DLD1 (cell line): Measurements from ENCODE around the gene CYB561D2.

Experiments used
- in situ Hi-C: cut with HindIII; loops from 2 replicates; pipeline ENCODE4 v1.10.0; 2017; ENCODE audit warnings: low sequenced_read_pairs

The CYB561D2 gene

DNA sequence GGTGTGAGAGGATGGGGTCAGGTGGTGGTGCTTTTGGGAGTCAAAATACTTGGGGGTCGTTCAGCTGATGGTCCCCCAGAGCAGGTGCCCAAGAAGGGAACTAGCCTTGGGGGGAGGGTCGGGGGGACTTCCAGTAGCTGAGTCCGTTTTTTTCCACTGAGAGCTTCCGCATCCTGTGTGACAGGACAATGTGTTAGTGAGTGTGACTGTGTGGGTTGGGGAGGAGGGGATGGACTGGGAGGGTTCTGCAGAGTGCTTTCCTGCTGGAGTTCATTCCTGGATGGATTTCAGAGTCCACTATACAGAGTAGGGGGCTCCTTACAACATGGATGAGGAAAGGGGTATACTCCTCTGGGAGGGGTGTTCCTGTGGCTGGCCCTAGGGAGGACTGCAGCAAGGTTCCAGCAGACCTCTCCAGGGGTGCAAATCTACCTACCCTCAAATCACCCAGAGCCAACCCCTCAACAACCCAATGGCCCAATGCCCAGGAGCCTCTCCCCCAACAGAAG lies 27.5 kb upstream of the CYB561D2 start:
- in situ Hi-C loops = no loop called here

DNA sequence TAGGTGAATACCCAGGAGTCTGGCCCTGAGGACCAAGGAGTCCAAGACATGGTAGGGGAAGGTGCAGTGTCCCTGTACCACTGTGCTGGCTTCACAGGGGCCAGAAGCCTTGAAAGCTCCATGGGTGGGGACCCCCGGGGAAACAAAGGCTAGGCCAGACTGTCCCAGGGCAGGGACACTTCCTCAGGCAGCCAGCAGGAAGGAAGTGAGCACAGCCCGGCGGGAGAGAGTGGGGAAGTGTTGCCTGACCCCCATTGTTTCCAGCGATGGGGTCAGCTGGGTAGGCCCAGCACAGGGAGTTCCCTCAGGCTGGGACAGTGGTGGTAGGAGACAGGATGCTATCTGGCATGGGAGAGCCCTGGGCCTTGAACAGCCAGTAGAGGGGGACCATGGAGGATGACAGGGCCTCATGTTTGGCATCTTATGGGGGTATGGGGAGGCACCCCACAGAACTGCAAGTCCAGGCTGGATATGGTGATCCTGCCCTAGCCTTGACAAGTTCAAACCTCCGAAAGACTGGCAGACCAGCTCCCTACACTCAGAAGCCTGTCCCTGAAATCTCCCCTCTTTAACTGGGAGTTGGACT lies 27.0 kb upstream of the CYB561D2 start:
- in situ Hi-C loops = no loop called here

DNA sequence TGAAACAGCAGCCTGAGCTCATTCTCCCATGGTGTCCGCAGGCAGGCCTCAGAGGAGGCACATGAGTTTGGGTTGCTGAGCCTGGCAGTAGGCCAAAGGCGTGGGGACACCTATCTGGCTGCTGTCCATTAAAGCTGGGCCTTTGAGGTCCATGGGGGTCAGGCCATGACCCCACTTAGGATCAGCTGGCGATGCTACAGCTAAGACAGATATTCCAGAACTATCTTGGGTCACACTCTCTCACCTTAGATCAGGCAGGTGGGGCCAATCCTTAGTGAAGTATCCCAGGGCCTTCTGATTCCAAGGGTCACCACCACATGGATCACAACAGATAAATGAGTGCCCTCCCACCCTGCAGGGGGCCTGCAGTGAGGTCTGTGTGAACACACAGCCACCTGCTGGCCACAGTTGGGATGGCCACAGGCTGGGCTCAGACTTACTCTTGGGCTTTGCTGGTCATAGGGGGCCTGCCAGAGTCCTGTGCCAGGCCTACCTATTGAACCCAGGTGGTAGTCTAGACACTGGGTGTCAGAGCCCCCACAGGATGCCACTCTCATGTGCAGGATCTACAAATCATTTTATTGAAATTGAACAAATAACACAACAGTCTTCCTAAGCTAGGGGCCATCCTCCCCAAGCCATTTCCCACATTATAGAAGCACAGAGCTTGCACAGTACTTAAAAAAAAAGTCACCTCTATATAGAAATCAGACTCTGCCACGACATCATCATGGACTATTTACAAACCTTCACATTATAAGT lies 26.1 kb upstream of the CYB561D2 start:
- in situ Hi-C loops = loop anchor here (25.0 kb wide), 1 partner anchor 1063 kb away; the partner anchor contains the start of genes MANF and RBM15B

DNA sequence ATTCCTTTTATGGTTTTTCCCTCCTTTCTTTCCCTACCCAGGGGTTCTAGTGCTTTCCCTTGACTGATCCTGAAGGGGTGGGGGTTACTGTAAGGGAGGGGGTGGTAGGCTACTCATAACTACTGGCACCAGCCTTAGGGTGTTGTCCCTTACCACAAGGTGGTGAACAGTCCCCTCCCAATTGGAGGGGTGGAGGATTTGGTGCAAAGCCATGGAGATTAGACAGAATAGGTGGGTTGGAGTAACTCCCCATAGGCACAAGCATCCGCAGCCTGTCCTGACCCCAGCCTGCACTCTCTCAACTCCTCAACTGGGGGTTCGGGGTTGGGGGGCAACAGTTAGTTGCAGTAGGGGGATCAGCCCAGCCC lies 25.6 kb upstream of the CYB561D2 start:
- in situ Hi-C loops = loop anchor here (25.0 kb wide), 1 partner anchor 1062 kb away; the partner anchor contains the start of genes MANF and RBM15B

DNA sequence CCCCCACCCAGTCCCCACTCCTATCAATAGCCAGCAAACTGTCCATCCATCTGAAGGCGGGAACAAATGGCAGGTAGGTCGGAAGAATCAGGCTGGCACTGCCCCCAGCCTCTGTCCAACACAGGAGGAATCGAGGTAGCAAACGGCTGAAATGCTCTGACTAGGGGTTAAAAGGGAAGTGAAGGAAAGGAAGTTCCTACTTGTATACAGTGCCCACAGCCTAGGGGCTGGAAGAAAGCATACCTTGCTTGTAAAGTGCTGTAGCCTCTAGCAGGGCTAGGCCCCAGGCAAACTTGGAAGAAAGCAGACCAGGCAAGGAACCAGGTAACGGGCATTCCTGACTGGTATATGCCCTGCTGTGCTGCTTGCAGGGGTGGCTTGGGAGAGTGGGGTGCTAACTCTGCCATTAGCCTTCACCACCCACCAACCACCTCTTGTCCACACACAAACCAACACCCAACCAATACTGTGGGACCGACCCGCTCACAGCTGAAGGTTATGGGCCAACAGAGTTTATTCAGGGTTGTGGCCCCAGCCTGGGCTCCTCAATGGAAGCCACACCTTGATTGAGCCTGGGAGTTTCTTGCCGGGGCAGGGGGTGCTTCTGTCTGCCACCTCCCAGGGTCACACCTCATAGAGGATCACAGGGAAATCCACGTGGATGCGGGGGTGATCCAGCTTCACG lies 25.0 kb upstream of the CYB561D2 start:
- in situ Hi-C loops = loop anchor here (25.0 kb wide), 1 partner anchor 1062 kb away; the partner anchor contains the start of genes MANF and RBM15B

DNA sequence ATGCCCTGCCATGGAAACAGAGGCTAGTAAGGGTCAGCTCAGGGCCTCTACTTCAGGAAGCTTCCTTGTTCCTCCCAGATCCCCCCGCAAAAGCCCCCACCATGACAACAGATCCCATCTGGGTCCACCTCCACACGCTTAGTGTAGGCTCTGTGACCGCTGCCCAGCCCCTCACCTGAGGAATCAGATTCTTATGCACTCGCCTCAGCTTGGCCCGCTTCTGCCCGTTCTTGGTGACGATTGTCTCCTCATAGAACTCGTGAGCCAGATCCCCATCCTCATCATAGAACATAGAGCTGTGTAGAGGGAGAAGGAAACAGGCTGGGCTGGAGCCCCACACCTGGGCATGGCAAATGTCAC lies 24.5 kb upstream of the CYB561D2 start:
- in situ Hi-C loops = loop anchor here (25.0 kb wide), 1 partner anchor 1061 kb away; the partner anchor contains the start of genes MANF and RBM15B

DNA sequence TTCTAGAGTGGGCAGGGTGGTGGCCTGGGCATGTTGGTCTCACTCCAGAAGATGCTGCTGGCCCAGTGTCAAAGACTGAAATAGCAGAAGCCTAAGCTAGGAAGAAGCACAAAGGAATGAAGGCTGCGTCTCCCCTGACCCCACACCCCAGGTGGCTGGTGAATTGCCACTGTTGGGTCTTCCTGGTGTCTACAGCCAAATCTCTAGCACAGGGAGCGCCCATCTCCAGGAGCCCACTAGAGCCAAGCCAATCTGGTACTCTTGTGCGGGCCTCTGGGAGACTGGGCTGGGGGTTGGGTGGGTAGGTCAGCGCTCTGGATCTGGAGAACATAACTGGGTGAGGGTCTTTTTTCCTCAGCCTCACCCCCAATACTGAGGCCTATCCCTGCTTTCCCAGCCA lies 23.5 kb upstream of the CYB561D2 start:
- in situ Hi-C loops = loop anchor here (25.0 kb wide), 1 partner anchor 1060 kb away; the partner anchor contains the start of genes MANF and RBM15B

DNA sequence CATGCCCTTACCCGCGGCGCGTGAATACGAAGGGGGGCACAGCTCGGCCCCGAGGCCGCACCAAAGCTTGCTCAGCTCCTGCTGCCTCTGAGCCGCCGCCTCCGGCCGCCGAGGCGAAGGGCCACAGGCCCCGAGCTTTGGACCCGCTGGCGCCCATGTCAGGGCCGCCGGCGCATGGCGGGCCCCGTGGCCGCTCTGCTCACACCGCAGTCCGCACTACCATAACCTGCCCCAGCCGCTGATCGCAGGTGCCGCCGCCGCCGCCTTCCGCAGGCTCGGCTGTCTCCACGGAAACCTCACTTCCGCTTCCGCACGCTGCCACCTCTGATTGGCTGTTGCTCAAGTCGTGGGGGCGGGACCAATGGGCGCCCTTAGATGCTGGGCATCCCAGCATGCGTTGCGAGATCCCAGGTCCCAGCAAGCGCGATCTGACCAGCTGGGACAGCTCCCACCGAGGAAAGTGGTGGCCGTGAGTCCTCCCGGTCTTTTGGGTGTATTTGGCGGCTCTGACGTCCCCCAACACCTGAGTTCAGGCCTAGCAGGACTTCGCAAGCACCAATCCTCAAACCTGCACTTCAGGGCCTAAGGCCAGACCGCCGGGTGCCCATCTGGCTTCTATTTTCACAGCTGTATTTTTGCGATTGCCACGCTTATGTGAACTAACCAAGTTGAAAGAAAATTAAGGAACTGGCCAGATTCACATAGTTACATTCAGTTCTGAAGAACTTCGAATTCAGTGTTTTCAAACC lies 22.5 kb upstream of the CYB561D2 start, which contains the start of gene TUSC2:
Gene TUSC2, minus strand, starts transcription at position 281 of the 749 bp plus-strand sequence. Its CDS starts 124 bp downstream, at position 157.
- in situ Hi-C loops = loop anchor here (25.0 kb wide), 1 partner anchor 1059 kb away; the partner anchor contains the start of genes MANF and RBM15B

DNA sequence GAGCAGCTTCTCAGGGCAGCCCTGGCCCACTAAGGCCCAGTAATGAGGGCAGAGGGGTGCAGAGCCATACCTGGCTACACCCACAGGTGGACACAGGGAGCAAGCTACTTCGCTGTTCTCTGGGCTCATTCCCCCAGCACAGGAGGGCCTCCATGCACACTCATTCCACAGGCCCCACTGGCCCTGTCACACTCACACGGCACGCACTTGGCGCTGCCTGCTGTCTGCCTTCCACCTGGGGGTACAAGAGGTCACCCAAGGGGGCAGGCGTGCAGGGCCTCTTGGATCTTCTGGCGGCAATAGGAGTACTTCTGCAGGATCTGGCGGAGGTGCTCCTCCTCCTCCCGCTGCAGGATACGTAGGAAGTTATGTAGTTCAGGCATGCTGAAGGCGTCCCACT lies 20.3 kb upstream of the CYB561D2 start:
- in situ Hi-C loops = loop anchor here (25.0 kb wide), 1 partner anchor 1057 kb away; the partner anchor contains the start of genes MANF and RBM15B

DNA sequence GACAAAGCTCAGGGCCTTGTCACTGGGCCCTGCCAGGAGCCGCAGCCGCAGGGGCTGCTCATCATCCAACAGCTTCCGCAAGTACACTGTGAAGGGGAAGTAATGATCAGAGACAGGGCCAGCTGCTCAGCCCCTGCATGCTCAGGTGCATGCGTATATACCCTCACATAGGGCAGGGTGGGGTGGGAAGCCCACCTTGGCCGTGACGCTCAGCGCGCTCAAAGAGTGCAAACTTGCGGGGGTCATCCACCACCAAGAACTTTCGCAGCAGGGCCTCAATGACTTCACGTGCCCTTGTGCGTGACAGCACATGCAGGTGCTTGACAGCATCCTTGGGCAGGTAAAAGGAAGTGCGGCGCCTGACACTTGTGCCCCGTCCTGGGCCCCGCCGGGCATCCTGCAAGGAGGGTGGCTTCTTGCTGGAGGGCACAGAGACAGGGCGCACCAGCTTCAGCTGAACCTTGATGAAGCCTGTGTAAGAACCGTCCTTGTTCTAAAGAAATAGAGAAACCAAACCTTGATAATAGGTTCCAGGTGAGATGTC lies 19.2 kb upstream of the CYB561D2 start:
- in situ Hi-C loops = loop anchor here (25.0 kb wide), 1 partner anchor 1056 kb away; the partner anchor contains the start of genes MANF and RBM15B

DNA sequence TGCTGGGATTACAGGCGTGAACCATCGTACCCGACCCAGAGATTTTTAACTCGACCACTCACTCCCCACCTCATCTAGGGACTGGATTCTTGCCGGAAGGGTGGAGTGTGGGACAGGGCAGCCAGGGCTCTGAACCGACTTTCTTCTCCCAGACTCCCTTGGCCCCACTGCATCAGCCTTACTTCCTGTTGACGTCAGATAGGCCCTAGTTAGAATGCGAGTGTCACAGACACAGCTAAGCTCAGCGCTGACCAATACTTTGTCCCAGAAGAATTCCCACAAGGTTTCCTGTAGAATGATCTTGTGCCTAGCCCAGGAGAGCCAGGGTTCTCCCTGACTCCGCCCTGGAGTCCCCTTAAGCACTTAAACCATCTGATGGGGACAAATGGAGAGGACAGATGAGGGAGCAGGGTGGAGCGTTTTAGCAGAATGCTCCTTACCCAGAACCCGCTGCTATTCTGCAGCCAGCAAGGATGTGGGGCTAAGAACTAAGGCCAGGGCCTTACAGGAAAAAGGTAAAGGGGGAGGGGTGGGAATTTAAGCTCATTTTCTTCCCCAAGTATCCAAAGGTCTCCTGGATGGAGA lies 16.8 kb upstream of the CYB561D2 start:
- in situ Hi-C loops = loop anchor here (25.0 kb wide), 1 partner anchor 1053 kb away; the partner anchor contains the start of genes MANF and RBM15B

DNA sequence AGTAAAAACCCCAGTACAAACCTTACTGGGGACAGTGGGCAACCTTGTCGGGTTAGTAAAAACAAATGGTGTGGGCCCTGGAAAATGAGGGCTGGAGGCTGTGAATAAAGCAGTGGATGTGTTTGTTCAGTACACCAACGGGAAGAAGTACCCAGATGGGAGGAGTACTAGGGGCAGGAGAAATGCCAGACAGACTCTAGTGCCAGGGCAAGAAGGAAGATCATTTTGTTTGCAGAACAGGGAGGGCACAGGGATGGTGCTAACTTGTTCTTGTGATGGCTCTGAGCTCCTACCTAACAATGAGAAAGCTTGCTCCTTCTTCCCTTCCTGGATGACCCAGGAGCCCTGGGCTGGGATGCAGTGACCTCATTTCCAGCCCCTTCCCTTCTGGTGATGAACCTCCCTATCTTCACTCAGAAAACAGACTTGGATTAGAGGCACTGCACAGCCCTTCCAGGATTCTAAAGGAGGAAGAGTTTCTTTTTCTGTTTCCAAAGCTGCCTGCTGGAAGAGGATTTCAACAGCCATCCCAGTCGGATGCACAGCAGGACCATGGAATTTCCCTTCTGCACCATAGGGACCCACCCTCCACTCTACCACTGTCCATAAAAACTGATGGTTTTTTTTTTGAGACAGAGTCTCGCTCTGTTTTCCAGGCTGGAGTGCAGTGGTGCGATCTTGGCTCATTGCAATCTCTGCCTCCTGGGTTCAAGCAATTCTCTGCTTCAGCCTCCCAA lies 16.2 kb upstream of the CYB561D2 start:
- in situ Hi-C loops = loop anchor here (25.0 kb wide), 1 partner anchor 1053 kb away; the partner anchor contains the start of genes MANF and RBM15B

DNA sequence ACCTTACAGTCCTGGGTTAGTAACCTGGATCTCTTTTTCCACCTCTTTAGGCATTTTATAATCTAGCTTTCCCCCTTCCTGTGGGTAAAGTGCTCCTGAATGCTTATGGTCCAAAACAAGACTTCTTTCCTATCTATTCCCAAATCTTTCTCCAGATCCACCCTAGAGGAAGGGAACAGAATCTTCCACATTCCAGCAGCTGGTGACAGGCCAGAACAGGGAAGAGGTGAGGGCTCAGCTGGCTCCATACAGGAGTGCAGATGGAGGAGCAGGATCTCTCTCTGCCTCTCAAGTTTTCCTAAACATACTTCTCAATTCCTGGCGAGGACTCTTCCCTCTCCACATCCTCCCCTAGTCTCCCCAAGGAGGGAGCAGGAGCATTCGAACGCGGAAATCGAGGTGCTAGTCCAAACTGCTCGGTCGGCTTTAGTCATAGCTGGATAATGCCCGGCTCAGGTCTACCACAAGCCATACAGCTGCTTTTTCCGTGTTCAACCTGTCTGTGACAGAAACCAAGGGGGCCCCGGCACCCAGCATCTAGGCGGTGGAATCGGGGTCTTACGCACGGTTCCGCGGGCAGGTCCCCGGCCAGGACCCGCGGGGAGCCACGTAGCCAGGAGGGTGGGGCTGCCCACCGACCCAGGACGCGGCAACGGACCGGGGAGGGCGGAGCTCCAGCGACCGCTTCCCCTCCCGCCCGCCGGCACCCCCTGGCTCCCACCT lies 14.0 kb upstream of the CYB561D2 start:
- in situ Hi-C loops = loop anchor here (25.0 kb wide), 1 partner anchor 1051 kb away; the partner anchor contains the start of genes MANF and RBM15B

DNA sequence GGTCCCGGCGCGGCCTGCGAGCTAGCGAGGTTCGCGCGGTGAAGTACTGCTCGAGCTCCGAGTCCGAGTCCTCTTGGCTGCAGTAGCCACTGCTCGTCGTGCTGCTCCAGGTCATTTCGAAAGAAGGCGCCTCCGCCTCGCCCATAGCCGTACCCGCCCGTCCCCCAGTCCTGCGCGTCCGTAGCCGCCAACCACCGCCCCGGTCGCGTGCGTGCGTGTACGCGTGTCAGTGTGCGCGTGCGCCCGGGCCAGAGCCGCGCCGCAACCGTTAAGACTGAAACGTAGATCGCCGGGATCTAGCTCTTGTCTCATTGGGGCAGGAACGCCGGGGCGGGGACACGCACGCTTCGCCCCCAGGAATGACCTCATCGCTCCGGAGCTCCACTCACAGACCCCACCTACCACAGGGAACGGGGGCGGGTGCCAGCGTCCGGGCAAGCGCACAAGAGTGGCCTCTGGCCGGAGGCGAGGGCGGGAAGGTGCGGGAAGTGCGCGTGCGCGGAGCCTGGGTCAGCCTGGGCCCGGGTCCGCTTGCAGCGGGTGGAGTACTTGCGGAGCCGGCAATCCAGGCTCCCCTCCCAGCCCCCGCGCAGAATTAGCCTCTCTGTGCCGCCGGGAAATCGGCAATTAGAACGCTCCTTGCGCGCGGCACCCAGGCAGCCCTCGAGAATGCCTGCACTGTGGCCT lies 13.3 kb upstream of the CYB561D2 start:
- in situ Hi-C loops = loop anchor here (25.0 kb wide), 1 partner anchor 1050 kb away; the partner anchor contains the start of genes MANF and RBM15B

DNA sequence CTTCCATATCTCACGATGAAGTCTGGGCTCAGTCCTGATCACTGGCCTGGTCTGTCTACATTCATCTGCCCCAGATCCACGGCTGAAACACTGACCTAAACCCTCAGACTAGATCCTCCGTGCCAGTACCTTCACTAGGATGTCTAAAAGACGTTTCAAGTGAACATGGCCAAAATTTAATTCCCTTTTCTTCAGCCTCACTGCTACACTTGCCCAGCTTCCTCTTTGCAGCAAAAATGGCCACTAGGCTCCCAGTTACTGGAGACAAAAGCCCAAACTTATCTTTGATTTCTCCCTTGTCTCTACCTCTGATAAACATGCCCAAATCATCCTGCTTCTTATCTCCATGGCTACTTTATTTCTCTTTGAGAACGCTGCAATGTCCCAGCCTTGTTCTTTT lies 11.7 kb upstream of the CYB561D2 start:
- in situ Hi-C loops = loop anchor here (25.0 kb wide), 1 partner anchor 1048 kb away; the partner anchor contains the start of genes MANF and RBM15B

DNA sequence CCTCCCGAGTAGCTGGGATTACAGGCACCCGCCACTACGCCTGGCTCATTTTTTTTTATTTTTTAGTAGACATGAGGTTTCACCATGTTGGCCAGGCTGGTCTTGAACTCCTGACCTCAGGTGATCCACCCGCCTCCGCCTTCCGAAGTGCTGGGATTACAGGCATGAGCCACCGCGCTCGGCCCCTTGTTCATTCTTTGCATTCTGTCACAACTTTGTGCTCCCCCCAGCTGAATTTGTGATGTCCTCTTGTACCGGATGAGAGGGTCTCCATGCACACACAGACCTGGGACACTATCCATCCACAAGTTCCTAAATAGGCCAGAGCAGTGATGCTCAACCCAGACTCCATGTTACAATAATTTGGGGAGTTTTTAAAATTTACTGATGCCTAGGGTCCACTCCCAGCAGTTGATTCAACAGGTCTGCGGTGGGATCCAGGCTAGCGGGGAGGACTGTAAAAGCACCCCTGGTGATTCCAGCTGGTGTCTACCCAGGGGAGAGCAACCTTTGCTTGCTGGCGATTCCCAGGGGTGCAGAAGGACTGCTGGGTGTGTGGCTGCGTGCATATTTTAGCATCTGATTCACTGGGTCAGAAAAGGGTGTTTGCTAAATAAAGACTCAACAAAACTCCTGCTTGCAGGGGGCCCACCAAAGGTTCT lies 11.0 kb upstream of the CYB561D2 start:
- in situ Hi-C loops = loop anchor here (25.0 kb wide), 1 partner anchor 1048 kb away; the partner anchor contains the start of genes MANF and RBM15B

DNA sequence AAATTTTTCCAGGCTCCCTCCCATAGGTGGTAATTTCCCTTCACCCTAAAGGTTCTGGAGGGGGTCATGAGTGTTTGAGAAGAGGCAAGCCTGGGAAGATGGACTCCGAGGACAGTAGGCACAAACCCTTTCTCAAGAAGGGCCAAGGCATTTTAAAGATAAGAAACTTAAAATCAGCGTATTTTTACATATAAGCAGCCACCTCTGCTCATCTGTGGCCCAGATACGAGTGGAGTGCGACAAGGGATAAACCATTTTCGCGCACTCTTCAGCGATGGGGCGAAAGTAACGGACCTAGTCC lies 10.6 kb upstream of the CYB561D2 start:
- in situ Hi-C loops = loop anchor here (25.0 kb wide), 1 partner anchor 1047 kb away; the partner anchor contains the start of genes MANF and RBM15B
